GM21717 (cell line): ENCODE data around the gene KIF11.

ENCODE experiments used
- ATAC-seq: cut with Tn5 transposase; IDR thresholded peaks from one replicate; pipeline ENCODE4 v1.9.1; 2021; ENCODE audit warnings: mild to moderate bottlenecking, moderate library complexity; ENCODE audit not compliant: unreplicated experiment

The KIF11 gene

DNA sequence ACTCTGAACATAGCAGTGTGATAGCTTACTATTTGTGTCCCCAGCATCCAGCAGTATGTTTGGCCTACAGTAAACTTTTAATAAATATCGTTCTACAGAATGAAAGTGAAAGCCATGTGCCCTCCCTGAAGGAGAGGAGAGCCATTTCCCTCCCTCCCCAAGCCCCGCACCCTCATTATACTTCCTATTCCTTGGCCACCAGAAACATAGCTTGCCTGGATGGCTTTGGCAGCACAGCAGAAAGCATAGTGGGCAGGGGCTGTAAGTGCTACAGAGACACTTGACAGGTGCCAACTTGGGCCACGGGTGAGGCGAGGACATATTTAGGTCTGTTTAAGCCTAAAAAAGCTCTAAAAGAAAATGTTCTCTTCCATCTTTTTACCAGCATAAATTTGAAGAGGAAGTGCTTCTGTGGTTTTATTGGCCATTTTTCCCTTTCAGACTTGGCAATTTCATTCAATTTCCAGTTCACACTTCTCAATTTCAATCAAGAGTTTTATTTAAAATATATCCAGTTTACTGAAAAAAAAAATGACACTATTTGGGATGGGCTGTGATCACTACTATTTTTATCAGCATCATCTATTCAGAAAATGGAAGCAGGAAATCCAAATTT is 109.5 kb downstream of the KIF11 start:
- ATAC-seq: no peak
